Right renal pelvis (tissue), 4 donors: Measurements from ENCODE around the gene RFPL1. TPM values are rescaled to one million over a fixed set of nuclear protein-coding genes. Genes with fewer than 3 reads are reported as not detected.
"Not testable (repeated sequence)": the region's sequence is repeated elsewhere in the genome, so short reads cannot be mapped to it uniquely, and the experiment has no call there.

Source experiments
- DNase-seq, 4 donors: peaks; one replicate each; pipeline ENCODE4 v3.0.0-alpha.2; 2013; ENCODE audit warnings: low read depth in 4 of 4, low spot score in 3 of 4, missing footprints in 1 of 4
- polyA plus RNA-seq, 4 donors: library from polyadenylated mRNA; unstranded; fragments of 120-200 nt; gene quantifications; one replicate each; pipeline ENCODE4 v1.2.1, GENCODE V29; 2013; ENCODE audit not compliant: insufficient read length in 4 of 4

Gene RFPL1
- polyA plus RNA-seq, 4 donors, result 1.2 to 1.6 (median 1.4) TPM

GRCh38 chr22:29476116-29476515 is 37.7 kb downstream of the RFPL1 start:
- no peak for DNase-seq

GRCh38 chr22:29477723-29478318 is 39.4 kb downstream of the RFPL1 start:
- DNase-seq, result no peak

- DNase-seq, result no peak
These were observed 40.2 kb downstream of the RFPL1 start for GRCh38 chr22:29478326-29479276.

DNA sequence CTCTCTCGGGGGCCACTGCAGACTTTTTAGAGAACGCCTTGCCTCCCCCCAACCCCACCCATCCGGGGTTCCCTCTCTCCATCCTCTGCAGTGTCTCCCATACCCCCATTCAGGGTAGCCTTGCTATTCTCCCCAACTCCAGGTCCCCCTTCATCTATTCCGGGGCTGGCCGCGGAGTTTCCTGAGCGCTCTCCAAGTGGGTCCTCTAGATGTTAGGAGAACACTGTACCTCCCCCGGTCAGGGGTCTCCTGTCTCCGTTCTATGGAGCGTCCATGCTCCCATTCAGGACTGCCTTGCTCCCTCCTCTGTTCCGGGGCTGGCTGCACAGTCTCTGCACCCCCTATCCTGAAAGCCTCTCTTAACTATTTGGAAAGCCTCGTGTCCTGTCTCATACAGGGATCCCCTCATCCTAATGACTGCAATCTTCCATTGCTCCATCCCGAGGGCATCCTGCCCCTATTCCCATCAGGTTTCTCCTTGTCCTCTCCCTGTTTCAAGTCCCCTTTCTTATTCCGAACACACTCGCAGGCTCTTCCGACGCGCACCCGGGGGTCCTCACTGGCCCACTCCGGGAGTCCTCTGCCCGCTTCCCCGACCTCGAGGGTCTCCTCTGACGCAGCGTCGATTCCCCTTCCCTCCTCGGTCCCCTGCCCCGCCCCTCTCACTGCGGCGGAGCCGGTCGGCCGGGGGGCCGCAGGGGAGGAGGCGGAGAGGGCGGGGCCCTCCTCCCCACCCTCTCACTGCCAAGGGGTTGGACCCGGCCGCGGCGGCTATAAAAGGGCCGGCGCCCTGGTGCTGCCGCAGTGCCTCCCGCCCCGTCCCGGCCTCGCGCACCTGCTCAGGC is 41.3 kb downstream of the RFPL1 start, which contains the start of gene NEFH:
NEFH (plus strand) TSS at position 802 of the 845 bp plus-strand sequence. CDS start 45 bp downstream, outside the sequence.
- no peak for DNase-seq

DNA sequence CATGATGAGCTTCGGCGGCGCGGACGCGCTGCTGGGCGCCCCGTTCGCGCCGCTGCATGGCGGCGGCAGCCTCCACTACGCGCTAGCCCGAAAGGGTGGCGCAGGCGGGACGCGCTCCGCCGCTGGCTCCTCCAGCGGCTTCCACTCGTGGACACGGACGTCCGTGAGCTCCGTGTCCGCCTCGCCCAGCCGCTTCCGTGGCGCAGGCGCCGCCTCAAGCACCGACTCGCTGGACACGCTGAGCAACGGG is 41.8 kb downstream of the RFPL1 start:
- DNase-seq, result no peak

GRCh38 chr22:29480512-29481264 is 42.3 kb downstream of the RFPL1 start:
- peak in 1 of 4 donors; percentile 55 for DNase-seq

DNA sequence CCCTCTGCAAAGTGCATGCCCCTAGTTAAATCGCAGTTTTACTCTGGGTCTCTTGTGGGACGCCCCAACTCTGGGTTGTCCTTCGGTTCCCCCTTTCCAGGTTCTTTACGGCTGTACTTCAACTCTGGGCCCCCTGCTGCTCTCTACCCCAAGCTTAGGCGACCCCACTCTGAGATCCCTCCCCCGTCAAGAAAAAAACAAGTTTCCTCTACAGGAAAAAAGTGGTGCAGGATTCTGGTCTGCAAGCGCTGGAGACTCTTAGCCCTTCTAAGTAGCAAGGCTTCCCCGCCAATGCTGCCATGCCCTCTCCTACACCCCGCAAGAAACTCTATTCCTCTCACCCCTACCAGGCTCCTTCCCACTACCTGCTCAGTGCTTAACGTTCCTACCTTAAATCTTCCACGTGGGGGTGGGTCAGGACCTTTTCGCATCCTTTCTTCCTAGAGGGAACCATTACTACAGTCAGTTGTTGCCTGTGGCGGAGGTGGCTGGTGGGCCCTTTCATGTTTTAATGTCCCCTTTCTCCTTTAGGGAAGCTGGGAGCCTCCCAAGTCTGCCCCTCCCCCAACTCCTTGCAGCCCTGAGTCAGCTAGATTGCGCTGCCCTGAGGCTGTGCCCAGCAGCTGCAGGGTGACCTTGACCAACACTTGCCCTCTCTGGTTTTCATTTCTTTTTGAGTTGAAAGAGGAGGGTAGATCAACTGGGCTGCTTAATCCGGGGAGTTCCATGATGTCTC is 43.0 kb downstream of the RFPL1 start:
- DNase-seq, result no peak

GRCh38 chr22:29482253-29482652 is 43.9 kb downstream of the RFPL1 start:
- DNase-seq, result no peak

GRCh38 chr22:29482726-29483125 is 44.3 kb downstream of the RFPL1 start:
- no peak for DNase-seq

GRCh38 chr22:29483254-29483653 is 44.9 kb downstream of the RFPL1 start:
- DNase-seq, result no peak

DNA sequence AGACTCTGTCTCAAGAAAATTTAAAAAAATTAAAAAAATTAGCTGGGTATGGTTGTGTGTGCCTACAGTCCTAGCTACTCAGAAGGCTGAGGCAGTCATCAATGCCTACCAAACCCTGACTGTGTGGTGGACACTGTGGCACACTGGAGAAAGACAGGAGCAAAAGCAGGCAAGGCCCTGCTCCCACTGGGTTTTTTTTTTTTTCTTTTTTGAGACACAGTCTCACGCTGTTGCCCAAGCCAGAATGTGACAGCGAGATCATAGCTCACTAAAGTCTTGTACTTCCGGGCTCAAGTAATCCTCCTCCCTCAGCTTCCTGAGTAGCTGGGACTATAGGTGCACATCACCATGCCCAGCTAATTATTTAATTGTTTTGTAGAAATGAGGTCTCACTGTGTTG is 46.3 kb downstream of the RFPL1 start:
- no peak for DNase-seq

DNA sequence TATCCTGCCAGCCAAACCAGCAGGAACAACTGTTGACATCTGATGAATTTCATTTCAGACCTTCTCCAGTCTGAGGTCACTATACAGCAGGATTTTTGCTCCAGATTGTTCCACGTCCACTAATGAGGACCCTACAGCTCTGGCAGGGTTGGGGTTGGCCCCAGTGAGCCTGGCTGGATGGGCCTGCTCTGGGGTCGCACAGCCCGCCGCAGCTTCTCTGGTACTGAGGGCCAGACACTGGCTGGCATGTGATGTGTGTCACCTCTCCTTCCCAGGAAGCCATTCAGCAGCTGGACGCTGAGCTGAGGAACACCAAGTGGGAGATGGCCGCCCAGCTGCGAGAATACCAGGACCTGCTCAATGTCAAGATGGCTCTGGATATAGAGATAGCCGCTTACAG is 47.1 kb downstream of the RFPL1 start:
- no peak for DNase-seq

DNA sequence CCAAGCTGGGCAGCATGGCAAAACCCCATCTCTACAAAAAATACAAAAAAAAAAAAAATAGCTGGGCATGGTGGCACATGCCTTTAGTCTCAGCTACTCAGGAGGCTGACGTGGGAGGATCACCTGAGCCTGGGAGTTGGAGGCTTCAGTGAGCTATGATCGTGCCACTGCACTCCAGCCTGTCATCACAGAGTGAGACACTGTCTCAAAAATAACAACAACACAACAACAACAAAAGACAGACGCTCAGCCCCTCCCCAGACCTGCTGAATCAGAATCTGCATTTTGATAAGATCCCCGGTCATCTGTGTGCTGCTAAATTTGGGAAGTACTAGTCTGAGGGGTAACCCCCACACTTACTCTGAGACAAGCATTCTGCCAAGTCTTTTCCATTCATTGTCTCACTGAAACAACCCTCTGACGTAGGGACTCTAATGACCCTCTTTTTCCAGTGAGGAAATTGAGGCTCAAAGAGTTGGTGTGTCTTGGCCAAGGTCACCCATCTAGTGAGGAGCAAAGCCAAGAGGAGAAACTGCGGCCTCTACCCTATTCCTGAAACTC is 49.1 kb downstream of the RFPL1 start:
- no peak for DNase-seq

DNA sequence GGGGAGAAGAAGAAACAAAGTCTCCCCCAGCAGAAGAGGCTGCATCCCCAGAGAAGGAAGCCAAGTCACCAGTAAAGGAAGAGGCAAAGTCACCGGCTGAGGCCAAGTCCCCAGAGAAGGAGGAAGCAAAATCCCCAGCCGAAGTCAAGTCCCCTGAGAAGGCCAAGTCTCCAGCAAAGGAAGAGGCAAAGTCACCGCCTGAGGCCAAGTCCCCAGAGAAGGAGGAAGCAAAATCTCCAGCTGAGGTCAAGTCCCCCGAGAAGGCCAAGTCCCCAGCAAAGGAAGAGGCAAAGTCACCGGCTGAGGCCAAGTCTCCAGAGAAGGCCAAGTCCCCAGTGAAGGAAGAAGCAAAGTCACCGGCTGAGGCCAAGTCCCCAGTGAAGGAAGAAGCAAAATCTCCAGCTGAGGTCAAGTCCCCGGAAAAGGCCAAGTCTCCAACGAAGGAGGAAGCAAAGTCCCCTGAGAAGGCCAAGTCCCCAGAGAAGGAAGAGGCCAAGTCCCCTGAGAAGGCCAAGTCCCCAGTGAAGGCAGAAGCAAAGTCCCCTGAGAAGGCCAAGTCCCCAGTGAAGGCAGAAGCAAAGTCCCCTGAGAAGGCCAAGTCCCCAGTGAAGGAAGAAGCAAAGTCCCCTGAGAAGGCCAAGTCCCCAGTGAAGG is 50.9 kb downstream of the RFPL1 start:
- not testable (repeated sequence) for DNase-seq

- no peak for DNase-seq
These were observed 52.6 kb downstream of the RFPL1 start for GRCh38 chr22:29491012-29491411.
